ENCODE data around the gene SLC24A4.

SLC24A4 gene

DNA sequence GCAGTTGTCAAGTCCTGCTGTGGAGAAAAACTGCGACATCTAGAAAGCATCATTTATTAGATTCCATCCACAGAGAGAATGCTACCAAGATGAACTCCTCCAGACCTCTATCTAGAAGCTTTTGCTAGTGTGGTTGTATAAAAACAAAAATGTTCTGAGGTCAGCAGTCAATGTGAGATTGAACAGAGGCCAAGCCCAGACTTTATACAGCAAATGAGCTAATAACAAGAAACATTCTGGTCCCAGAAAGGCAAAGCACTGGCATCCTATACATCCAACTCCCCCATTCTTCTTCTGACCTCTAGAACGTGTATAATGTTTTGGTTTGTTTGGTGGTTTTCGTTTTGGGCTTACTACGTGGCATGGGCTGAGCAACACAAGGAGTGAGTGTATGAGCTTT, 163.9 kb downstream of the SLC24A4 start:
- DNase-seq (ENCODE audit: low read depth), result peak; percentile 47
- TF ChIP-seq, protein P1, sequence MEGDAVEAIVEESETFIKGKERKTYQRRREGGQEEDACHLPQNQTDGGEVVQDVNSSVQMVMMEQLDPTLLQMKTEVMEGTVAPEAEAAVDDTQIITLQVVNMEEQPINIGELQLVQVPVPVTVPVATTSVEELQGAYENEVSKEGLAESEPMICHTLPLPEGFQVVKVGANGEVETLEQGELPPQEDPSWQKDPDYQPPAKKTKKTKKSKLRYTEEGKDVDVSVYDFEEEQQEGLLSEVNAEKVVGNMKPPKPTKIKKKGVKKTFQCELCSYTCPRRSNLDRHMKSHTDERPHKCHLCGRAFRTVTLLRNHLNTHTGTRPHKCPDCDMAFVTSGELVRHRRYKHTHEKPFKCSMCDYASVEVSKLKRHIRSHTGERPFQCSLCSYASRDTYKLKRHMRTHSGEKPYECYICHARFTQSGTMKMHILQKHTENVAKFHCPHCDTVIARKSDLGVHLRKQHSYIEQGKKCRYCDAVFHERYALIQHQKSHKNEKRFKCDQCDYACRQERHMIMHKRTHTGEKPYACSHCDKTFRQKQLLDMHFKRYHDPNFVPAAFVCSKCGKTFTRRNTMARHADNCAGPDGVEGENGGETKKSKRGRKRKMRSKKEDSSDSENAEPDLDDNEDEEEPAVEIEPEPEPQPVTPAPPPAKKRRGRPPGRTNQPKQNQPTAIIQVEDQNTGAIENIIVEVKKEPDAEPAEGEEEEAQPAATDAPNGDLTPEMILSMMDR (conservative IDR thresholded peaks at IDR 0.05; ENCODE audit: low read length), result no peak
- no peak overlapping the region for H3K4me3 ChIP-seq (ENCODE audit: low read length)

DNA sequence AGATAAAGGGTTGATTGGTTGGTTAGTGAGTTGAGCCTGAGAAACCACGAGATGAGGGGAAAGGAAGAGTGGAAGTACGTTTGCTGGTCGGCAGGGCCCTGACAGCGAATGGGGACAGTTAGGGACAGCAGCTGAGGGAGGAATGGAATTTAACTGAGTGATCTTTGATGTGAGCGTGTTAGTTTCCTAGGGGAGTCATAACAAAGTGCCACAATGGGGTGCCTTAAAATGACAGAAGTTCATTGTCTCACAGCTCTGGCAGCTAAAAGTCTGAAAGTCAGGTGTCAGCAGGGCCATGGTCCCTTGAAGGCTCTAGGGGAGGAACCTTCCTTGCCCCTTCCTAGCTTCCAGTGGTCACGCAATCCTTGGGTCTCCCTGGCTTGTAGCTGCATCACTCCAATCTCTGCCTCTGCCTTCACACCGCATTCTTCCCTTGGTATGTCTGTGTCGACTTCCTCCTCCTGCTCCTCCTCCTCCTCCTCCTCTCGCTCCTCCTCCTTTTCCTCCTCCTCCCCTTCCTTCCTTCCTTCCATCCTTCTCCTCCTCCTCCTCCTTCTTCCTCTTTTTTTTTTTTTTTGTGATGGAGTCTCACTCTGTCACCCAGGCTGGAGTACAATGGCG, 164.7 kb downstream of the SLC24A4 start:
- DNase-seq (ENCODE audit: low read depth), result no peak
- TF ChIP-seq, protein P1 (conservative IDR thresholded peaks at IDR 0.05; ENCODE audit: low read length), result no peak
- no peak overlapping the region for H3K4me3 ChIP-seq (ENCODE audit: low read length)

DNA sequence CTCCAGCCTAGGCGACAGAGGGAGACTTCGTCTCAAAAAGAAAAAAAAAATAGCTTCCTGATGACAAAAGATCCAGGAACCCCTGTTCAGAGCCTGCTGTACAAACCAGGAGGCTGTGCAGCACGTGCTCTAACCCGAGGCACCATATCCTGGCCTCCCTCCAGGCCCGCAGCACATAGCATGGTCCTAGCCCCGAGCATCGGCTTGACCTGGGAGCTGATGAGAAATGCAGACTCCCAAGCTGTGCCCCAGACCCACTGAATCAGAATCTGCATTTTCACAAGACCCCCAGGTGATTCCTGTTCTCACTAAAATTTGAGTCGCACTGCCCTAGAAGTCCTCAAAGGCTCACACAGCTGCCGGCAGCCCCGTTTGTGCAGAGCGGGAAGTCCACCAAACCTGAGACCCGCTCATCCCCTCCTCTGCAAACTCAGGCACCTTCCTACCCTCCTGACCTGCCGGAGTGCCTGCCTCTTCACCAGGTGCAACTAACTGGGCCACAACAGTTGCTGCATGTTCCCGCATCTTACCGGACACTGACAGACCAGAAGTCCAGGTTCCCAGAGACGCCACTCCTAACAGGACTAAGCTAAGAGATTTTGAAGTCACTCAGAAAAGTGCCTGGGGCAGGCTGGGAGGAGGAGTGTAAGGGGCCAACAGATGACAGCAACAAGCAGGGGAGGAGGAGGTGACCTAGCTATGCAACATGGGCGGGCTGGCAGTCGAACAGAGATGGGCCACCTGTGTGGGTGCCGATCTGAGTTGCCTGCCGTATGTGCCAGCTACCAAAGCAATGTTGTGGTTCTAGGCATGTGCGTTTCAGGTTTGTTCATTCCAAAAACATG, 166.7 kb downstream of the SLC24A4 start:
- TF ChIP-seq, protein P1 (conservative IDR thresholded peaks at IDR 0.05; ENCODE audit: low read length), result no peak
- H3K4me3 ChIP-seq (ENCODE audit: low read length), result no peak overlapping the region
- no peak for DNase-seq (ENCODE audit: low read depth)

DNA sequence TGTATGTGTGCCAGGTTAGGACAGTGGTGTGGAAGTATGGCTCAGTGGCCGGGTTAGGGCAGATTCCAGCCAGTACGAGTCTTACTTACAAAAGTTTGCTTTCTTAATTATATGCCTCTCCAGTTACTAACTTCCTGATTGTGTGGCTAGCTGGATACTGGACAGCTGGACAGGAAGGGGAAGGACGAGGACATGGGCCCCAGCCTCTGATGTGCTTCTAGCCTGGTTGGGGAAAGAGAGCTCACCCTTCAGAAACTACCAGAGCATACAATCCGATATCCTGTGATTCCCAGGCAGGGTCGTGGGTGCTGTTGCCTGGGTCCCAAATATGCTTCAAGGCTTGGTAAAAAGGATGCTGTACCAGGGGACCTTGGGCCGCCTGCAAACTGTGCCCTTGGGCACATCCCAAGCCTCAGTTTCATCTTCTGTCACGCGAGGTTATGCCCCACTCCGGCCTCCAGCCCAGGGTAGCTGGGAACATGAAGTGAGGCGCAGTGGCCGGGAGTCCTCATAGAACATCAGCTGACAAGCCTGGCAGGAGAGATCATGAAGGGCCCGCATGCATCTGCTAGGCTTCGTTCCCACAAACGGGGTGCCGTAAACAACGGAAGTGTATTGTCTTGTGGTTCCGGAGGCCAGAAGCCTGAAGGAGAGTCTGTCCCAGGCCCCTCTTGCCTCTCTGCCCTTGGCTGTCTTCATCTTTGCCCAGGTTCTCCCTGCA, 167.4 kb downstream of the SLC24A4 start:
- no peak overlapping the region for H3K4me3 ChIP-seq (ENCODE audit: low read length)
- DNase-seq (ENCODE audit: low read depth), result no peak
- TF ChIP-seq, protein P1 (conservative IDR thresholded peaks at IDR 0.05; ENCODE audit: low read length), result no peak

DNA sequence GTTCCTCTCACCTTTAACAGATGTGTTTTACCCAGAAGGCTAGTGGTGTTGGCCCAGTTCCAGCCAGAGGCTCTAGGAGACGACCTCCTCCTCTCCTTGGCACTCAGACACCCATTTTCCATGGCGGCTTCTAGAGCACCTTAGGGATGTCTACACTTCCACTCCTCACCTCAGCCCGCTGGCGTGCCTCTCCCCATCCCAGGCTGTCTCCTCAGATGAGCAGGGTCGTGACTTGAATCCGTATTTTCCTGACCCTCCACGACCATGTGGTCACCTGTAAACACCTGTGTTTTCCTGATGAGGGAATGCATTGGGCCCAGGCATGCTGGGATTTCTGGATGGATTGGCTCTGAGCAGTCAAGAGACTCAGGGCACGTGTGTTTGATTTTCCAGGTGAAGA, 168.8 kb downstream of the SLC24A4 start:
- DNase-seq (ENCODE audit: low read depth), result no peak
- TF ChIP-seq, protein P1 (conservative IDR thresholded peaks at IDR 0.05; ENCODE audit: low read length), result no peak
- H3K4me3 ChIP-seq (ENCODE audit: low read length), result no peak overlapping the region

DNA sequence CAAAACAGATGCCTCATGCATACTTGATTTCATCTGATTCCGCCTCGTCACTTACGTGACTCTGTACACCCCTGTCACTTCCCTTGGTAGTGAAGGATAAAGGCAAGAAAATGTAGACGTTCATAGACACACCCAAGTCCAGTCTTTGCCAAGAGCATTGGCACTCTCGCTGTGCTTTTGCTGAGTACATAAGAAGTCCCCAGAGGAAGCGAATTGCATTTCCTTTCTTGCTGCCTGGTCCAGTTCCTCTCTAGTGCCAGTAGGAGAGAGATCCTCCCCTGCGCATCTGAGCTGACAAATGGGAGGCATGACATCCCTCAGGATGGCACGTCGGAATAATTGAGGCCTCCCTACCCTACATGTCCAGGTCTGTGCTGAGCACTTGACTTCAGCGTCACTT, 169.3 kb downstream of the SLC24A4 start:
- TF ChIP-seq, protein P1 (conservative IDR thresholded peaks at IDR 0.05; ENCODE audit: low read length), result no peak
- H3K4me3 ChIP-seq (ENCODE audit: low read length), result no peak overlapping the region
- DNase-seq (ENCODE audit: low read depth), result no peak
